T47D (cell line): ENCODE data around the gene DET1.
"Not testable (repeated sequence)": the region's sequence is repeated elsewhere in the genome, so short reads cannot be mapped to it uniquely, and the experiment has no call there.

Source experiments
- DNase-seq, 2 experiments: peaks; one replicate each; pipeline versions ENCODE4 v3.0.0 to v3.0.0-alpha.2; 2011 to 2012; ENCODE audit warnings: low read depth in 1 of 2, low spot score in 1 of 2
- JUND ChIP-seq: IDR thresholded peaks from 2 replicates; pipeline ENCODE4 v1.6.1; 2012; ENCODE audit warnings: low read depth
- in situ Hi-C: cut with HindIII; loops from 2 replicates; pipeline ENCODE4 v1.10.0; 2016; ENCODE audit warnings: low sequenced_read_pairs, low pct_unique_long_range_greater_than_20kb

DET1 gene

DNA sequence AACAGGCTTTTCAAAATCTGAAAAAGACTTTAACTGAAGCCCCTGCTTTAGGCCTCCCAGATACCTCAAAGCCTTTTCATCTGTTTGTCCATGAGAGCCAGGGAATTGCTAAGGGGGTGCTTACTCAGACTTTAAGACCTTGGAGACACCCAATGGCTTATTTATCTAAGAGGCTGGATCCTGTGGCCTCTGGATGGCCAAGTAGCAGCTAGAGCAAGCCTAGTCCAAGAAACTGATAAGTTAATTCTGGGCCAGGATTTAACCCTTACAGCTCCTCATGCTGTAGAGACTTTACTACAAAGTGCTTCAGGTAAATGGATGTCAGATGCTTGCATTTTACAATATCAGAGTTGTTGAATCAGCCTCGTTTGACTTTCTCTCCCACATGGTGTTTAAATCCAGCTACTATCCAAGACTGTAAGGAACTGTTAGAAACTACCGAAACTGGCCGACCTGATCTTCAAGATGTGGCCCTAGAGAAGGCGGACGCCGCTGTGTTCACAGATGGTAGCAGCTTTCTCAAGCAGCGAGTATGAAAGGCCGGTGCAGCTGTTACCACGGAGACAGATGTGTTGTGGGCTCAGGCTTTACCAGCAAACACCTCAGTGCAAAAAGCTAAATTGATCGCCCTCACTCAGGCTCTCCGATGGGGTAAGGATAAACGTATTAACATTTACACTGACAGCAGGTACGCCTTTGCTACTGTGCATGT is 3.3 kb downstream of the DET1 start:
- TF ChIP-seq JUND, result no peak
- no peak for DNase-seq
- in situ Hi-C loops, result no loop called here

DNA sequence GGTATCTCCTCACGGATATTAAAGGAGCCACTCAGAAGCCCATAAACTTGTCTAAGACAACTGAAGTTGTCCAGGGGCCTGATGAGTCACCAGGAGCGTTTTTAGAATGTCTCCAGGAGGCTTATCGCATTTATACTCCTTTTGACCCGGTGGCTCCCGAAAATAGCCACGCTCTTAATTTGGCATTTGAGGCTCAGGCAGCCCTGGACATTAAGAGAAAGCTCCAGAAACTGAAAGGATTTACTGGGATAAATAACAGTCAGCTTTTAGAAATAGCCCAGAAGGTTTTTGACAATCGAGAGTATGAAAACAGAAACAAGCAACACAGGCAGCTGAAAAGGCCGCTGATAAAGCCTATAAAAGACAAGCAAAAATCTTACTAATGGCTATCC is 4.1 kb downstream of the DET1 start:
- no peak for TF ChIP-seq JUND
- DNase-seq, result no peak
- in situ Hi-C loops, result no loop called here

DNA sequence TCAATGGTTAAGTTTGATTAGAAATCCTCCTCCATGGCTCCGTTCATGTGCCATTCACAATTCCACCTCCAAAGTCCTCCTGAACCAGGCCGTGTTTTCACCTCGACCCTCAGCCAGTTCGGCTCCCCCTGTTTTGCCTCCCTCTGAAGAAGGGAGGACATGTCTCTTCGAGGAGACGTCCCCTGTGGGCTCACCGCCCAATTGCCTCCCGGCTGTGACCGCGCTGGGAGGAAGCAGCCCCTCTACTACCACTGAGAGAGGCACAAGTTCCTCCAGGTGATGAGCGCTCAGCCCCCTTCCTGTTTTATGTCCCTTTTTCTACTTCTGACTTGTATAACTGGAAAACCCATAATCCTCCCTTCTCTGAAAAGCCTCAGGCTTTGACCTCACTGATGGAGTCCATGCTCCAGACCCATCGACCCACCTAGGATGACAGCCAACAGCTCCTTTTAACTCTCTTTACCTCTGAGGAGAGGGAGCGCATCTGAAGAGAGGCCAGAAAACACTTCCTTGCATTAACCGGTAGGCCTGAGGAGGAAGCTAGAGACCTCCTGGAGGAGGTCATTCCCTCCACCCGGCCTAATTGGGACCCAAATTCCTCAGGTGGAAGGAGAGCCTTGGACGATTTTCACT is 4.7 kb downstream of the DET1 start:
- in situ Hi-C loops, result no loop called here
- DNase-seq, result no peak
- TF ChIP-seq JUND, result no peak

DNA sequence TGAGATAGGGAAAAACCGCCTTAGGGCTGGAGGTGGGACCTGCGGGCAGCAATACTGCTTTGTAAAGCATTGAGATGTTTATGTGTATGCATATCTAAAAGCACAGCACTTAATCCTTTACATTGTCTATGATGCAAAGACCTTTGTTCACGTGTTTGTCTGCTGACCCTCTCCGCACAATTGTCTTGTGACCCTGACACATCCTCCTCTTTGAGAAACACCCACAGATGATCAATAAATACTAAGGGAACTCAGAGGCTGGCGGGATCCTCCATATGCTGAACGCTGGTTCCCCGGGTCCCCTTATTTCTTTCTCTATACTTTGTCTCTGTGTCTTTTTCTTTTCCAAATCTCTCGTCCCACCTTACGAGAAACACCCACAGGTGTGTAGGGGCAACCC is 5.4 kb downstream of the DET1 start:
- in situ Hi-C loops, DNase-seq: not testable (repeated sequence)

DNA sequence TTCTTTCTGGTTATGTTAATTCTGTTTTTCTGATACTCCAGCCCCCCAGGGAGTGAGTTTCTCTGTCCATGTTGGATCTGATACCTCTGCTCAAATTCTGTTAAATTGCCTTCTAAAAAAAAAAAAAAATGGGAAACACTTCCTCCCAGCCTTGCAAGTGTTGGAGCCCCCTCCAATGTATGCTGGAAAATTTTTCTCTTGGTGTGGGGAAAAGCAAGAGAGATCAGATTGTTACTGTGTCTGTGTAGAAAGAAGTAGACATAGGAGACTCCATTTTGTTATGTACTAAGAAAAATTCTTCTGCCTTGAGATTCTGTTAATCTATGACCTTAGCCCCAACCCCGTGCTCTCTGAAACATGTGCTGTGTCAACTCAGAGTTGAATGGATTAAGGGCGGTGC is 6.1 kb downstream of the DET1 start:
- DNase-seq, result not testable (repeated sequence)

DNA sequence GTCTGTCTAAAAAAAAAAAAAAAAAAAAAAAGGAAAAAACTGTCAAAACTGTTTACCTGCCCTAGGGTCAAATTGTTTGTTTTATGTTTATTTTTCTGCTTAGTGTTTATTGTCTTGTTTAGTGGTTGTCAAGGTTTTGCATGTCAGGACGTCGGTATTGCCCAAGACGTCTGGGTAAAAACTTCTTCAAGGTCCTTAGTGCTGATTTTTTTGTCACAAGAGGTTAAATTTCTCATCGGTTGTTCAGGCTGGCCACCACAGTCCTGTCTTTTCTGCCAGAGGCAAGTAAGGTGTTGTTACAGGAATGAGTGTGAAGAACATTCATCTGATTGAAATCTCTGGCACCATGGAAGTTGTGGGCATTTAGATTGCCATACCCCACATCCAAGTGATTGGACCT is 7.0 kb downstream of the DET1 start:
- in situ Hi-C loops, result no loop called here
- peak in 1 of 2 experiments; percentile 9 for DNase-seq
- no peak for TF ChIP-seq JUND

More for the DNA sequence above, 6.1 kb downstream of the DET1 start:
- in situ Hi-C loops, result not testable (repeated sequence)

DNA sequence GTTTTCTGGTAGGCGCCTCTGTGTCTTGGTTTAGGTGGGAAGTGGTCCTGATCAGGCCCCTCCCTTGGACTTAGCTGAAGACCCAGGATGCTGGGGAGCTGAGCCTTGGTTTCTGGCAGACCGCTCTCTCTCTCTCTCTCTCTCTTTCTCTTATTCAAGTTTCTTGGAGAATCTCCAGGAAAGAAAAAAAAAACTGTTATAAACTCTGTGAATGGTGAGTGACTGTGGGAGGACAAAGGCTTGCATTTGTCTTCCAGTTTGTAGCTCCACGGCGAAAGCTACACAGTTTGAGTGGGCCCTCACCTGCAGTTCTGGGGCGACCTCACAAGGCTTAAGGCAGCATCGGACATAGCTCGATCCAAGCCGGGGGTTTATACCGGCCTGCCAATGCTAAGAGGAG is 7.5 kb downstream of the DET1 start:
- no peak for TF ChIP-seq JUND
- in situ Hi-C loops, result no loop called here
- DNase-seq, result no peak

DNA sequence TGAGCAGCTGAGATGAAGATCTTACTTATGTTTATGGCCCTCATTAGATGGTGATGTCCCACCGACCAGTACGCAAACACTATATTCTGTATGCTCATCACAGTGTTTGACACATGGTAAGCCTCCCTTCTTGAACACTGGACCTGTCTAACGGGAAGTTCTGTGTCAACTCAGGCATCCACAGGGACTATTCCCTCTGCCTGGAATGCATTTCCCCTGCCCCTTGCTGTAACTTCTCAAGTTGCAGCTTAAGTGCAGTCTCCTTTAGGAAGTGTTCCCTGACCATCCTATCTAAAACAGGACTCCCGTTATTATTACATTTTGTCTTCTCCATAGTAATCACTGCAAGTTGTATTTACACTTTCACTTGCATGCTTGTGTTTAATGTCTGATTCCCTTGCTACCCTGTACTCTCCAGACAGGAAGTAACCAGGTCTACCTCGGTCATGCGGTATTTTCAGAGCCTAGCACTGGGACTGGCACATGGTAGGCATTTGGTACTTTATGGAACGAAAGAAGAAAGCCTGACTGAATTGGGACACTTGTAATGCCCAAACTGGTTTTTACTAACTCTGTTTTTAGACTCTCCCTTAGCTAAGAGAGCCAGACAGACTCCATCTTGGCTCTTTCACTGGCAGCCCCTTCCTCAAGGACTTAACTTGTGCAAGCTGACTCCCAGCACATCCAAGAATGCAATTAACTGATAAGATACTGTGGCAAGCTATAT is 8.7 kb downstream of the DET1 start:
- DNase-seq, result peak in 1 of 2 experiments; percentile 18
- in situ Hi-C loops, result no loop called here
- no peak for TF ChIP-seq JUND

DNA sequence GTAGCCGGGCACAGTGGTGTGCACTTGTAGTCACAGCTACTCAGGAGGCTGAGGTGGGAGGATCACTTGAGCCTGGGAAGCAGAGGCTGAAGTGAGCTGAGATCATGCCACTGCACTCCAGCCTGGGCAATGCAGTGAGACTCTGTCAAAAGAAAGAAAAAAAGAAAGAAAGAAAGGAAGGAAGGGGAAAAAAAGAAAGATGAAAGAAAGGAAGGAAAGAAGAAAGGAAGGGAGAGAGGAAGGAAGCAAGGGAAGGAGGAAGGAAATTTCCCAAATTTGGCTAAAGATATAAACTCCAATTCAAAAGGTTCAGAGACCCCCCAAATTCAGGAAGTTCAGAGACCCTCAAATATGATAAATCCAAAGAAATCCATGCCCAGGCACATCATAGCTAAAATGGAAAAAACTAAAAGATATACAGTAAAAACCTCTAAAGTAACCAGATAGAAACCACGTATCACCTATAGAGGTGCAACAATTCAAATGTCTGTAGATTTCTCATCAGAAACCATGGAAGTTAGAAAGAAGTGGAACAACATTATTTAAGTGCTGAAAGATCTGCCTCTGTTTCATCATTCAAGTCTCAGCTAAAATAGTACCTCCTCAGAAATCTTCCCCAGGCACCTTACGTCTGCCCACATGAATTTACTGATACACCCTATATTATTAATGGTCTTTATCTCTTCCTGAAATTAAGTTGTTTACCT is 10.7 kb downstream of the DET1 start:
- in situ Hi-C loops, result no loop called here

DNA sequence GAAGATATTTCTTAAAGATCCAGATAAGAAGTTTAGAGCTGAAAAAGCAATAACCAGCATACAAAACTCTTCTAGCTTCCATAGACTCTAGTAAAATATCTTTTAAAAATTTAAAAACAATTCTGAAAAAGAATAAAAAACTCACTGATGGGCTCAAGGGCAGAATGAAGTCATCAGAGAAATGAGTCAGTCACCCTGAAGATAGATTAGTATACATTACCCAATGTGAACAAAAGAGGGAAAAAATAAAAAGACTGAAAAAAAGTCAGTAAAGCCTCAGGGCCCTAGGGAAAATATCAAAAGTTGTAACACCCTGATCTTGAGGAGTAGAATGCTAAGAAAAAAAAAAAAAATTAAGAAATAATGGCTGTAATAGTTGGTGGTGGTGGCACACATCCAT is 11.4 kb downstream of the DET1 start:
- DNase-seq, result no peak
- in situ Hi-C loops, result no loop called here

More for the DNA sequence above, 10.7 kb downstream of the DET1 start:
- TF ChIP-seq JUND, result no peak
- DNase-seq, result no peak

DNA sequence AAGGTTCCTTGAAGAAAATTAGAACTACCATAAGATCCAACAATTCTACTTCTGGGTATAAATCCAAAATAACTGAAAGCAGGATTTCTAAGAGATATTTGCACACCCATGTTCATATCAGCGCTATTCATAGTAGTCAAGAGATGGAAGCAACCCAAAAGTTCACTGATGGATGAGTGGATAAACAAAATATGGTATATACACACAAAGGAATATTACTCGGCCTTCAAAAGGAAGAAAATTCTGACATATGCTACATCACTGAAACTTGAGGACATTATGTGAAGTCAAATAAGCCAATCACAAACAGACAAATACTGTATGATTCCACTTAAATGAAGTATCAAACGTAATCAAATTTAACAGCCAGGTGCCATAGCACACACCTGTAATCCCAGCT is 13.1 kb downstream of the DET1 start:
- TF ChIP-seq JUND, result no peak
- DNase-seq, result no peak
- in situ Hi-C loops, result no loop called here

More for the DNA sequence above, 11.4 kb downstream of the DET1 start:
- no peak for TF ChIP-seq JUND

DNA sequence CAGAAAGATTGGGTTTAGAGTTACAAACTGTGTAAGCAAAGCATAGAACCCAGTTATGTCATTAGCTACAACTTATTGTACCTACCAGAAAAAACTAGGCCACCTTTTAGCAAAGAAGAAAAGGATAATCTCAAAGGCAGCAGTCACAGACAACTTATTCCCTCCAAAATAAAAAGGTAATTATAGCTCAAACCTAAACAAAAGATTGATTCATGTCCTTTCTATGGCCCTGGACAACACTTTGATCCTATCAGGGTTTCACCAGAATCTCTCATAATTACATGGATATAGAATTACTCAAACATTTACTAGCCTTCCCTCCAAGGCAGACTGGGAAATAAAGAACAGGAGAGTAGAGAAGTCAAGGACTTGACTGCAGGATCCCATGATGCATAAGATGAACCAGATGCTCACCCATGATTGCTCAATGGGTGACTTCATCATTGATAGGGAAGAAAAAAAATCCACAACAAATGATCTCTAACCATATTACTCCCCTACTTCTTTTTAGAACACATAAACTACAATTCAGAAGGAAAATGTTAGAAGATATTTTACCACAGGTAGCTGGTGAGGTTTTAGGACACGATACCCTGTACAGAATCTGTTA is 17.4 kb downstream of the DET1 start:
- in situ Hi-C loops, result no loop called here
- TF ChIP-seq JUND, result no peak

More for the DNA sequence above, 17.4 kb downstream of the DET1 start:
- no peak for DNase-seq
